Activated gamma-delta T cell treated with anti-CD3 and anti-CD28 coated beads, Interleukin-2, amount 50 U/mL, for 16 hours (primary cell): Measurements from ENCODE around the gene ADGRE1.
"Not testable (repeated sequence)": the region's sequence is repeated elsewhere in the genome, so short reads cannot be mapped to it uniquely, and the experiment has no call there.

ENCODE experiments used
- DNase-seq: peaks from one replicate; pipeline ENCODE4 v3.0.0-alpha.2; 2020; ENCODE audit warnings: low read depth

ADGRE1 gene, protein sequence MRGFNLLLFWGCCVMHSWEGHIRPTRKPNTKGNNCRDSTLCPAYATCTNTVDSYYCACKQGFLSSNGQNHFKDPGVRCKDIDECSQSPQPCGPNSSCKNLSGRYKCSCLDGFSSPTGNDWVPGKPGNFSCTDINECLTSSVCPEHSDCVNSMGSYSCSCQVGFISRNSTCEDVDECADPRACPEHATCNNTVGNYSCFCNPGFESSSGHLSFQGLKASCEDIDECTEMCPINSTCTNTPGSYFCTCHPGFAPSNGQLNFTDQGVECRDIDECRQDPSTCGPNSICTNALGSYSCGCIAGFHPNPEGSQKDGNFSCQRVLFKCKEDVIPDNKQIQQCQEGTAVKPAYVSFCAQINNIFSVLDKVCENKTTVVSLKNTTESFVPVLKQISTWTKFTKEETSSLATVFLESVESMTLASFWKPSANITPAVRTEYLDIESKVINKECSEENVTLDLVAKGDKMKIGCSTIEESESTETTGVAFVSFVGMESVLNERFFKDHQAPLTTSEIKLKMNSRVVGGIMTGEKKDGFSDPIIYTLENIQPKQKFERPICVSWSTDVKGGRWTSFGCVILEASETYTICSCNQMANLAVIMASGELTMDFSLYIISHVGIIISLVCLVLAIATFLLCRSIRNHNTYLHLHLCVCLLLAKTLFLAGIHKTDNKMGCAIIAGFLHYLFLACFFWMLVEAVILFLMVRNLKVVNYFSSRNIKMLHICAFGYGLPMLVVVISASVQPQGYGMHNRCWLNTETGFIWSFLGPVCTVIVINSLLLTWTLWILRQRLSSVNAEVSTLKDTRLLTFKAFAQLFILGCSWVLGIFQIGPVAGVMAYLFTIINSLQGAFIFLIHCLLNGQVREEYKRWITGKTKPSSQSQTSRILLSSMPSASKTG

DNA sequence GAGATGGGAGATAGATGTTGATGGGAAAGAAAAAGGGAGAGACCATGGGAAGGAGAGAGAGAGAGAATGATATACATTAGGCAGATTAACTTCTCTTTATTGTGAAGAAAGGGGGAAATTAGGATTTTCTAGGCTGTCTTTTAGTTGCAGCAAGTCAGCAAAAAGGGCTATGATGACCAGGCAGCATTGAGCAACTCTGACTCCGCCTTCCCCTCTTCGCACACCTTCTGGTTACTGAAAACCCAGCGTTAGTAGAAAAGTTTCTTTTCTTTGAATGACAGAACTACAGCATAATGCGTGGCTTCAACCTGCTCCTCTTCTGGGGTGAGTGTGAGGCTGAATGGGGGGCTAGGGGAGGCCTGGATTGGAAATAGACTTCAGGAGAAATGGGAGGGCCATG lies at the start of gene ADGRE1:
Gene ADGRE1 (plus strand): TSS at position 264 of the 400 bp plus-strand sequence. CDS start 30 bp downstream, at position 294.
- no peak for DNase-seq

DNA sequence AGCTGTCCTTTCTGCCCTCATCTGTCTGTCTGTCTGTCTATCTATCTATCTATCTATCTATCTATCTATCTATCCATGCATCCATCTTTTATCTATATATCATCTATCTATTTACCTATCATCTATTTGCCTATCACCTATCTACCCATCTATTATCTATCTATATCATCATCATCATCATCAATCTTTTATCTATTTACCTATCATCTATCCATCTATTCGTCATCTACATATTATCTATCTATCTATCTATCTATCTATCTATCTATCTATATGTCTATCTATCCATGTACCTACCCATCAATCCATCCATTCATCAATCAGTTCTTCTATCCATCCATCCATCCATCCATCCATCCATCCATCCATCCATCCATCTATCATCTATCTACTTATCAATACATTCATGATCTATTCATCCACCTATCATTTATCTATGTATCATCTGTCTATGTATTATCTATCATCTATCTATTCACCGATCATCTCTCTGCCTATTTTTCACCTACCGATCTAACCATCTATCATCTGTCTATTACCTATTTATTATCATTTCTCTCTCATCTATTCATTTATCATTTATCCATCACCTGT lies 49.2 kb upstream of the ADGRE1 start:
- no peak for DNase-seq

DNA sequence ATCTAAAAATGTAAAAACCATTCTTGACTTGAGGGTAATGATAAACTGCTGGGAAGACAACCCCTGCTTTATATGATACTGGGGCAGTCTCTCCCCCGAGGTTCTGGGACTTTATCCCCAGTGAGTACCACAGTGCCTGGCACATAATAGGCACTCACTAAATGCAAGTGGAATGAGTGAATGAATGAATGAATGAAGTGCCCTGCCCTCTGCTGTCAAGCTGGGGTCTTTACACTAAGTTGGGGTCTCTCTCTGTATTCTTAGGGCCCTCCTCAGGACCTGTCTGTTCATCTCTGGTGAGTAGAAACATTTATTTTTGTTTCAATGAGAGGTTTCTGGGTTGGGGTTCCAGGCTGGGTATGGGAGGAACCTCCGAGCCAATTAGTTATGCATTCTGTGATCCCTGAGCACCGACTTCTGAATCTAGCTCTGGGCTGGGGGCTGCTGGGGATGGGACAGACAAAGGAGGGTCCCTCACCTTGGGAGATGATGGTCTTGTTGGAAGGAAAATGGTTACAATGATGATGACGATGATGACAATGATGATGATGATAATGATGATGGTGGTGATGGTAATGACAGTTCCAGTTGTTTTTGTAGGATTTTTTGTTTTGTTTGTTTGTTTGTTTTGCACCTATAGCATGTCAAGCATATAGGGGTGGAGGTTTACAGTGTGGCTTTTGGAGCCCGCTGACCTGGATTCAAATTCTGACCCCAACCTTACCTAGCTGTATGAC lies 44.3 kb upstream of the ADGRE1 start:
- DNase-seq: no peak

DNA sequence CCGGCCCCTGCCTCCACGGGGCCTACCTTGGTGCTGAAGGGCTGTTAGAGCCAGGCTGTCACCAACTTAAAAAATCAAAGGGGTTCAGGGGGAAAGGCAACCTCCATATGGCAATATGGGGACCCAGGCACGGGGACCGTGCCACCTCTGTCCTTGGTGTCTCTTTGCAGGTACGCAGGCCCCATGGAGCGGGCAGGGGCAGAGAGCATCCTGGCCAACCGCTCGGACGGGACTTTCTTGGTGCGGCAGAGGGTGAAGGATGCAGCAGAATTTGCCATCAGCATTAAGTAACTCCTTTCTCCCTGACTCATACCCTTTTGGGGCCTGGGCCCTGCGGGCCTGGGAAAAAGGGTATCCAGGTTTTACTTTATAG lies 39.6 kb upstream of the ADGRE1 start:
- DNase-seq: no peak

DNA sequence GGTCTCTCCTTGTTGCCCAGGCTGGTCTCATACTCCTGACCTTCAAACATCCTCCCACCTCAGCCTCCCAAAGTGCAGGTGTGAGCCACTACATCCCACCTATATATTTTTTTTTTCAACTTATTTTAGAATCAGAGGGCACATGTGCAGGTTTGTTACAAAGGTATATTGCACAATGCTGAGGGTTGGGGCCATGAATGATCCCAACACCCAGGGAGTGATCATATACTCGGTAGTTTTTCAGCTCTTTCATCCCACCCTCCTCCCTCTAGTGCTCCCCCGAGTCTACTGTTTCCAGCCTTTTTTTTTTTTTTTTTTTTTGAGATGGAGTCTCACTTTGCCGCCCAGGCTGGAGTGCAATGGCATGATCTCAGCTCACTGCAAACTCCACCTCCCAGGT lies 38.4 kb upstream of the ADGRE1 start:
- DNase-seq: no peak

DNA sequence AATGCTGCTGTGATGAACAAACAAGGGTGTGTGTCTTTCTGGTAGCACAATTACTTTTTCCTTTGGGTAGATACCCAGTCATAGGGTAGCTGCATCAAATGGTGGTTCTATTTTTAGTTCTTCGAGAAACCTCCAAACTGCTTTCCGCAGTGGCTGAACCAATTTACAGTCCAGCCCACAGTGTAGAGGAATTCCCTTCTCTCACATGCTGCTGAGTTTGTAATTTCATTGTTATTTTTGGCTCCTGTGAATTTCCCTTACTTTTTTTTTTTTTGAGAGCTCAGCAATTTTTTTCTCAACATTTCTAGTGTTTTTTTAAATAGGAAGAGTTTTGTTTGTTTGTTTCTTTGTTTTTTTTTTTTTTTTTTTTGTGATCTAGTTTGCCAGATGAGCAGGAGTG lies 37.5 kb upstream of the ADGRE1 start:
- DNase-seq: no peak

DNA sequence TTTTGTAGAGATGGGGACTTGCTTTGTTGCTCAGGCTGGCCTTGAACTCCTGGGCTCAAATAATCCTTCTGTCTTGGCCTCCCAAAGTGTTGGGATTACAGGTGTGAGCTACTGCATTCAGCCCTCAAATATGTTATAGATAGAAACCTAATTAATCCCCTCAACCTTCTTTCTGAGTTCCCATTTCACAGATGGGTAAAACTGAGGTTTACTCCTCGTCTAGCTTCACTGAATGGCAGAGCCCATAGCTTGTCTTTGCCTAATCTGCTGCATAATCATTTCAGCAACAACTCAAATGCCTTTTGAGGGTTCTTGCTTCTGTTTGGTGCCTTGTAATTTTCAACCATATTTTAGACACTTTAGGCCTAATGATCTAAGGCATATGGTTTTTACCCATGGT lies 36.0 kb upstream of the ADGRE1 start:
- DNase-seq: no peak

DNA sequence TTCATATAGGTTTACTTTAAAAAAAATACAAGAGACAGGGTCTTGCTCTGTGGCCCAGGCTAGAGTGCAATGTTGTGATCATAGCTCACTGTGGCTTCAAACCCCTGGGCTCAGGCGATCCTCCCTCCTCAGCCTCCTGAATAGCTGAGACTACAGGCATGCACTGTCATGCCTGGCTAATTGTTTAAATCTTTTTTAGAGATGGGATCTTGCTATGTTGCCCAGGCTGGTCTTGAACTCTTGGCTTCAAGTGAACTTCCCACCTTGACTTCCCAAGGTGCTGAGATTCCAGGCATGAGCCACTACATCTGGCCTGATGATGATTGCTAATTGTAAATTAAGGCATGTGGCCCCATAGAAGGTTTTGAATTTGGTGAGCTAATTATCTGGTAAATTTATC lies 35.4 kb upstream of the ADGRE1 start:
- DNase-seq: no peak

DNA sequence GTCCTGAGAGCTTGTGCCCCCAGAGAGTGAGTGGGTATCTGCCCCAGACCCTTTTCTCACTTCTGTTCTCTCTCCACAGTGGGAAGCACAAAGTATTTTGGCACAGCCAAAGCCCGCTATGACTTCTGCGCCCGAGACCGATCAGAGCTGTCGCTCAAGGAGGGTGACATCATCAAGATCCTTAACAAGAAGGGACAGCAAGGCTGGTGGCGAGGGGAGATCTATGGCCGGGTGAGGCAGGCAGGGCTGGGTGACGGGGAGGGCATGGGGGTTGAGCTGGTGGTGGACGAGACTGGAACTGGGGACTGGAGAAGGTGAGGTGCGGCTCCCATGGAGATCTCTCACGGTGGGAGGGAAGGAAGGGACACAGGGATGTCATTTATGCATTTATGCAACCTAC lies 33.5 kb upstream of the ADGRE1 start:
- DNase-seq: no peak

DNA sequence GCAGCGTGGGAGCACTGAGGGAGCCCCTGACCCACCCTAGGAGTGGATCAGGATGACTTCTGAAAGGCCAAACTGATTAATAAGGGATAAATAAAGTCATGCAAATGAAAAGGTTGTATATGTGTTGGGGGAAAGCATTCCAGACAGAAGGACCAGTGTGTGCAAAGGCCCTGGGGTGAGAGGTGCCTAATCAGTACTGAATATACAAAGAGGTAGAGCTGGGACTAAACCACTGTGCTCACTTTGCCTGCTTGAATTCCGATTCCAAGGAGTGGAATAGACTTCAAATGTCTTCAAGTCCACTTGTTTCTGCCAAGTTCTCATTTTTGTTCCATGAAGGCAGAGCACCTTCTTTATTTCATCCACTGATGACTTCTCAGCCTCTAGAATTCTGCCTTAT lies 32.6 kb upstream of the ADGRE1 start:
- DNase-seq: no peak

DNA sequence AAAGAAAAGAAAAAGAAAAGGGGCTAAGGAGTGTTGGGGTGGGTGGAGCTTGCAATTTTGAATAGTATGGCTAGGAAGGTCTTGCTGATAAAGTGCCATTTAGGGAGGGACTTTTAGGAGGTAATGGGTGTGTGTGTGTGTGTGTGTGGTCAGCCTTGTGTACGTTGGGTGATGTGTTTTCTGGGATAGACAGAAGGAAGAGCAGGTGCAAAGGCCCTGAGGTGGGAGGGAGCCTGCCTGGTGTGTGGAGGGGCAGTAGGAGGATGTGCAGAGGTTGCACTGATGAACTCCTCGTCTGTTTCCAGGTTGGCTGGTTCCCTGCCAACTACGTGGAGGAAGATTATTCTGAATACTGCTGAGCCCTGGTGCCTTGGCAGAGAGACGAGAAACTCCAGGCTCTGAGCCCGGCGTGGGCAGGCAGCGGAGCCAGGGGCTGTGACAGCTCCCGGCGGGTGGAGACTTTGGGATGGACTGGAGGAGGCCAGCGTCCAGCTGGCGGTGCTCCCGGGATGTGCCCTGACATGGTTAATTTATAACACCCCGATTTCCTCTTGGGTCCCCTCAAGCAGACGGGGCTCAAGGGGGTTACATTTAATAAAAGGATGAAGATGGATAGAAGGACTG lies 30.5 kb upstream of the ADGRE1 start:
- no peak for DNase-seq

DNA sequence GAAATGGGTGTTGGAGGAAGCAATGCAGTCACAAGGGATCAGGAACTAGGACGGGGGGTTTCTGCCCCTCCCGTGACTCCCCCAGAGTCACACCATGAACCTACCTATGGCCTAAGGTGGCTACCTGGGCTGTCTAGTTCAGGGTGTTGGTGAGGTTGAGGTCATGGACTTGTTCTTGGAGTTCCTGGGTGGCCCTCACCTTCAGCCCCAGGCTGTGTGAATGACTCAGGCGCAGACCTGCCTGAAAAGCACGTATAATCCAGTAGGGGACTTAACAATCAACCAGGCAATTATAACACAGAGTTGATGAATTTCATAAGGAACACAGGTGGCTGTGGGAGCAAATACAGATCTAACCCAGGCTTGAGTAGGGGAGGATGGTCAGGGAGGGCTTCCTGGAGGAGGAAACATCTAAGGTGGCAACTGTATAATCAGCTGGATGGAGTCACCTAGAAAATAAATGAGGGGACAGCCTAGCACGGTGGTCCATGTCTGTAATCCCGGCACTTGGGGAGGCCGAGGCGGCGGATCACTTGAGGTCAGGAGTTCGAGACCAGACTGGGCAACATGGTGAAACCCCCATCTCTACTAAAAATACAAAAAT lies 25.6 kb upstream of the ADGRE1 start:
- DNase-seq: no peak

DNA sequence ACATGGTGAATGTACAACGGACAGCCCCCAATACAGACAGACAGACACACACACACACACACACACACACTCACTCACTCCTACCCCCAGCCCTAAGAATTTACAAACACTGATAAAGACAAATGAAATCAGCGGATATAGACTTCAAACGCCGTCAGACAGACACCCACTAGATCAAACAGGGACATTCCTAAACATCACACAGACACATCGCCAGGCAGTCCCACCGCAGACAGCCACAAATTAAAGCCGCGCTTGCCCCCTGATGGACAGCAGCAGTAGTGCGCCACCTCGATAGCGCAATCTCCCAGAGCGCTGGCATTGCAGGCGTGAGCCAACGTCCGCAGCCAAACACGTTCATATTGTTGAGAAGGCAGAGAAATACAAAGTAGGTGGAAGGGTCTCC lies 24.7 kb upstream of the ADGRE1 start:
- peak; percentile 85 for DNase-seq

DNA sequence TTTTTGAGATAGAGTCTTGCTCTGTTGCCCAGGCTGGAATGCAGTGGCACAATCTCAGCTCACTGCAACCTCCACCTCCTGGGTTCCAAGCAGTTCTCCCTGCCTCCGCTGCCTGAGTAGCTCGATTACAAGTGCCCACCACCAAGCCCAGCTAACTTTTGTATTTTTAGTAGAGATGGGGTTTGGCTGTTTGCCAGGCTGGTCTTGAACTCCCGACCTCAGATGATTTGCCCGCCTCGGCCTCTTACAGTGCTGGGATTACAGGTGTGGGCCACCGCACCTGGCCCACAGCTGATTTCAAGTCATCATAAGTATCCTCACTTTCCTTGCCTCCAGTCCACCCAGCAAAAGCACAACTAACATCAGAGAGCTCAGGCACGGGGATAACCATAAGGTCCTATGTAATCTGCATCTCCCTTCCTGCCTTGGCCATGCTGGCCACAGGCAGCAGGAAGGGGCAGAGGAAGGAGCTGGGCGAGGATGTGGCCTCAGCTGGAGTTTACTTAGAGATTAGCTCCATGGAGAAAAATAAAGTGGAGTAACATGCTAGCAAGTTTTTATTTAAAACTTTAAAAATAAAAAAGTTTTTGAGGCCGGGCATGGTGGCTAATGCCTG lies 22.9 kb upstream of the ADGRE1 start:
- DNase-seq: no peak

DNA sequence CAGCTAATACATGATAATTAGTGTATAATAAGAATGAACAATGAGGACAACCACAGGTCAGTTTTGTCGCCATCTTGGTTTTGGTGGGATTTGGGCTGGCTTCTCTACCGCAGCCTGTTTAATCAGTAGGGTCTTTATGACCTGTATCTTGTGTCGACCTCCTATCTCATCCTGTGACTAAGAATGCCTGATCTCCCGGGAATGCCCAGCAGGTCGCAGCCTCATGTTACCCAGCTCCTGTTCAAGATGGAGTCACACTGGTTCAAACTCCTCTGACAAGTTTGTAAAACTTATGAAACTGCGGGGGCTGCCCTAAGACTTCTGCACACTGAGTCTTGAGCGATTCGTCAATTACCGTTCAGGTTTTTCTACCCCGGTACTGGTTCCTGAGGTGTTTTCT lies 21.5 kb upstream of the ADGRE1 start:
- no peak for DNase-seq

DNA sequence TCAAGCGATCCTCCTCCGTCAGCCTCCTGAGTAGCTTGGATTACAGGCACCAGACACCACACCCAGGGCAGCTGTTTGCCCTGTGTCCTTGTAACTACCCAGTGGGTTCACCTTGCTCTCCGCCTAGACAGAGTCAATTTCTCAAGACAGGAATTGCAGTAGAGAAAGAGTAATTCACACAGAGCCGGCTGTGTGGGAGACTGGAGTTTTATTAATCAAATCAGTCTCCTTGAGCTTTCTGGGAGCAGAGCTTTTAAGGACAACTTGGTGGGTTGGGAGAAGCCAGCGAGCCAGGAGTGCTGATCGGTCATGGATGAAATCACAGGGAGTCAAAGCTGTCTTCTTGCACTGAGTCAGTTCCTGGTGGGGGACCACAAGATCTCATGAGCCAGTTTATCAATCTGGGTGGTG lies 20.6 kb upstream of the ADGRE1 start:
- no peak for DNase-seq

DNA sequence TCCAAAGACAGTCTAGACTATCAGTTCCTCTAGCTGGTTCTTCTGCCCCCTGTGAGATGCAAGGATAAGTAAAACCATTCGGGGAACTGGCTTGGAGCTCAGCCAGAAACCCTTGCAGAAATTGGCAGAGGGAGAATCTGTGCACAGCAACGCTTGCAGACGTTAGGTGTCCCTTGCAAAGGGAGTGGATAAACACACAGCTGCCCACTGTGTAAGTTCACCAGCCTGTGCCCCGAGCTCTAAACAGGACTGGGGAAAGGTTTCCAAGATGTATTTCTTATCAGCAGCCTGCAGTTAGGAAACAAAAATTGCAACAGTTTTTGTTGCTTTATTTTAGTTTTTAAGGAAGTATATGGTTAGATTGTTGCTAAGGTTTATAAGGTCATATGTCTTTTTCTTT lies 19.0 kb upstream of the ADGRE1 start:
- DNase-seq: no peak

DNA sequence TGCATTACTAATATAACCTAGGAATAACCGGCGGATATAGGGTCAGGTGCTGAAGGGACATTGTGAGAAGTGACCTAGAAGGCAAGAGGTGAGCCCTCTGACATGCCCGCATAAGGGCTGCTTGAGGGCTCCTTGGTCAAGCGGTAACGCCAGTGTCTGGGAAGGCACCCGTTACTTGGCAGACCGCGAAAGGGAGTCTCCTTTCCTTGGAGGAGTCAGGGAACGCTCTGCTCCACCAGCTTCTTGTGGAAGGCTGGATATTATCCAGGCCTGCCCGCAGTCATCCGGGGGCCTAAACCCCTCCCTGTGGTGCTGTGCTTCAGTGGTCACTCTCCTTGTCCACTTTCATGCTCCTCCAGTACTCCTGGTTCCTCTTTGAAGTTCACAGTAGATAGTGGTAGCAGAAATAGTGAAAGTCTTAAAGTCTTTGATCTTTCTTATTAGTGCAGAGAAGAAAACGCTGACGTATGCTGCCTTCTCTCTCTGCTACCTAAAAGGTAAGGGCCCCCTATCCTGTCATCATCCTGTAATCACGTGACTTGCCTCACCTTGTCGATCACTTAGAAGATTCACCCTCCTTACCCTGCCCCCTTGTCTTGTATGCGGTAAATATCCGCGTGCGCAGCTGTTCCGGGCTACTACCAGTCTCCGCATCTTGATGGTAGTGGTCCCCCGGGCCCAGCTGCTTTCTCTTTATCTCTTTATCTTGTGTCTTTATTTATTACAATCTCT lies 18.1 kb upstream of the ADGRE1 start:
- not testable (repeated sequence) for DNase-seq

DNA sequence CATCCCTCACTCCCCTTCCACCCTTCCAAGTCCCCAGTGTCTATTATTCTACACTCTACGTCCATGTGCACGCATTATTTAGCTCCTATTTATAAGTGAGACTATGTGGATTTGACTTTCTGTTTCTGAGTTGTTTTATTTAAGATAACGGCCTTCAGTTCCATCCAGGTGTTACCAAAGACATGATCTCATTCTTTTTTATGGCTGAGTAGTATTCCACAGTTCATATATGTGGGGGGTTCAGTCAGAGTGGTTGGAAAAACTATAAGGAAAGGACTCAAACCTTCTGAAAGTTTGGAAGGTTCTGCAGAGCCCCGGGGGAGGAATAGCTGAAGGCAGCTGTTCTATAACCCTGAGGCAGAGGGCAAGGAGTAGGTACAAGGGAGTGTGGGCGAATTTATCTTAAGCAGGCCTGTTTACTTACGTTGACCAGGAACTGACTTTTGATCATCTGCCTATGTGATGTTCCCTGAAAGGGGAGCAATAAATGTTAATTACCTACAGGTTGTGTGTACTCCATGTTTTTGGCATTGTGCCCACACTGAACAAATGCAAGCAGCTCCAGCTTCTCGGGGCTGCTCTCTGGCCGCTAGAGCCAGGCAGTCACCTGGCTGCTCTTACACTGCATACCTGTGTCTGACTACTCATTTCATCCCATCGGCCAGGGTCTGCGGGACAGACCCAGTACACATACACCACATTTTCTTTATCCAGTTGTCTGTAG lies 13.5 kb upstream of the ADGRE1 start:
- no peak for DNase-seq

DNA sequence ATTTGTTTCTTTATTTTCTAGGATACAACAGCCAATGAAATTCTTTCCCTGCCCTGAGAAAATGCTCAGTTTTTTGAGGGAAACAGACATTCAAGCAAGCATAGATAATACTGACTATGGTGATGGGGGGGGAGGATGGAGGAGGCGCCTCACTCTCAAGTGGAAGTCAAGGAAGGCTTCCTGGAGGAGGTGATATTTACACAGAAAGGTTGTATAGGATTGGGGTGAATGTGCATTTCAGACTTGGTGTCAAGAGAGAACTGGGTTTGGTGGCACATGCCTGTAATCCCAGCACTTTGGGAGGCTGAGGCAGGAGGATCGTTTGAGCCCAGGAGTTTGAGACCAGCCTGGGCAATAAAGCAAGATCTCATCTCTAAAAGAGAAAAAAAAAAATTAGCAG lies 12.2 kb upstream of the ADGRE1 start:
- DNase-seq: no peak
